Erythroblast (primary cell): ENCODE data around the gene TRIM50.
"Not testable (repeated sequence)": the region's sequence is repeated elsewhere in the genome, so short reads cannot be mapped to it uniquely, and the experiment has no call there.

Source experiments
- GATA1 ChIP-seq: IDR thresholded peaks from 2 replicates; pipeline ENCODE4 v1.6.1; 2011; ENCODE audit warnings: low read depth, mild to moderate bottlenecking, control low read depth, low read length, moderate library complexity
- POLR2A ChIP-seq: IDR thresholded peaks from 2 replicates; pipeline ENCODE4 v1.6.1; 2011; ENCODE audit warnings: mild to moderate bottlenecking, low read length

- TF ChIP-seq POLR2A, GATA1: not testable (repeated sequence)
Measured at GRCh38 chr7:73299812-73300211, 28.1 kb downstream of the TRIM50 start.
